C4-2B (cell line): ENCODE measurements around the gene PTPRT.

Source experiments
- H3K27ac ChIP-seq: fragments of 450-650 bp; 2 replicates; pipeline ENCODE4 v1.5.1; 2017
- ZFX ChIP-seq: fragments of 450-650 bp; IDR thresholded peaks from 2 replicates; pipeline ENCODE4 v1.6.1; 2017
- TF ChIP-seq, protein P1 (sequence below): fragments of 450-650 bp; conservative IDR thresholded peaks from 2 replicates; pipeline ENCODE4 v1.5.1; 2017; ENCODE audit warnings: mild to moderate bottlenecking

PTPRT gene

DNA sequence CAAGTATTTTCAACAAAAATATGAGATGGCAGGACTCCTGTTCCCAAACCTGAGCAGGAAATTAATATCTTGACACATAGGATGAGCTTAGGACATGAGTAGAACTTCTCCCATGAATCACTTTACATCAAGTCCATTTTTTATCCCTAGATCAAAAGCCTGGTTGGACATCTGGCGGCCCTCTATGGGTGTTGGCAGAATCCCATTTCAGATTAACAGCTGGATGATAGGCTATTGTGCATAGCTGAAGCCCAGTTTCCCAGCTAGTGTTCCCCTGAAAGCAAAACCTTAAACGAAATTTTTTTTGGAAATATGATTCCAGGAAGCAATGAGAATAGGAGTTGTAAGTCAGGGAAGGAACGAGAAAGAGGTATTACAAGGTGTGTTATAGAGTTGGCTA is 1122.1 kb downstream of the PTPRT start:
- TF ChIP-seq, protein P1, sequence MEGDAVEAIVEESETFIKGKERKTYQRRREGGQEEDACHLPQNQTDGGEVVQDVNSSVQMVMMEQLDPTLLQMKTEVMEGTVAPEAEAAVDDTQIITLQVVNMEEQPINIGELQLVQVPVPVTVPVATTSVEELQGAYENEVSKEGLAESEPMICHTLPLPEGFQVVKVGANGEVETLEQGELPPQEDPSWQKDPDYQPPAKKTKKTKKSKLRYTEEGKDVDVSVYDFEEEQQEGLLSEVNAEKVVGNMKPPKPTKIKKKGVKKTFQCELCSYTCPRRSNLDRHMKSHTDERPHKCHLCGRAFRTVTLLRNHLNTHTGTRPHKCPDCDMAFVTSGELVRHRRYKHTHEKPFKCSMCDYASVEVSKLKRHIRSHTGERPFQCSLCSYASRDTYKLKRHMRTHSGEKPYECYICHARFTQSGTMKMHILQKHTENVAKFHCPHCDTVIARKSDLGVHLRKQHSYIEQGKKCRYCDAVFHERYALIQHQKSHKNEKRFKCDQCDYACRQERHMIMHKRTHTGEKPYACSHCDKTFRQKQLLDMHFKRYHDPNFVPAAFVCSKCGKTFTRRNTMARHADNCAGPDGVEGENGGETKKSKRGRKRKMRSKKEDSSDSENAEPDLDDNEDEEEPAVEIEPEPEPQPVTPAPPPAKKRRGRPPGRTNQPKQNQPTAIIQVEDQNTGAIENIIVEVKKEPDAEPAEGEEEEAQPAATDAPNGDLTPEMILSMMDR = no peak
- H3K27ac ChIP-seq = no peak overlapping the region

DNA sequence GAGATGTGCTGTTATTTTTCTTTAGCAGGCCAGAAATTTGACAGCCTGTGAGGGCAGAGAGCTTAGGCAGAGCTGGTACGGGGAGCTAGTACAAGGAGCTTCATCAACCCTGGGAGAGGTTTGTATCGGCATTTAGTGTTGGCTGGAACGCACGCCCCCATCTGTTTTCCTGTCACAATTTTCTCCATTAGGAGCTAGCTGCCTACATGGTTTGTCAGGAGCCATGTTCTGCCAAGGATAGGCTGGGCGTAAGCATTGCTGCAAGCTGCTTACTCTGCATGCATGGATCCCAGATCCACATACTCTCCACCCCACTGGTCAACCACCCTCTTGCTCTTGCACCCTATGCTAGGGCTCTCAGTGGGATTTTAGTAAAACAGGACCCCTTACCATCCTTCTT is 1122.5 kb downstream of the PTPRT start:
- no peak overlapping the region for H3K27ac ChIP-seq
- TF ChIP-seq, protein P1 = no peak
- TF ChIP-seq ZFX = no peak

DNA sequence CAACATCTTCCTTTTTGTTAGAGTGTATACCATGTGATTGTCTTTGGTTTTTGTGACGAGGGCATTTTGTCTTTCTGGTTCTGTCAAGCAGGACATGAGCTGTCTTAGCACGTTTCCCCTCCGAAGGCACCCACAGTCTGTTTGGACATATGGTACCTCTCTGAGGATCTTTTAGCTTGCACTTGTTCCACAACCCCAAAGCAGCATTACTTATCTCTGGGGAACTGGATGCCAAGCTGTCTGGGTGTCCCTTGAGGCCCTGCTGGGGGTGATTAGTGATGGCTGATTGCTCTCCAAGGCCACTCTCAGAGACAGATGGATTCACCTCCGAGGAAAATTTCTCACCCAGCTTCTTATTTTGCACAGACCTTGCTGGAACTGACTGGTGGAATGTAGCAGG is 1126.6 kb downstream of the PTPRT start:
- no peak for TF ChIP-seq ZFX
- TF ChIP-seq, protein P1 = no peak
- H3K27ac ChIP-seq = no peak overlapping the region

DNA sequence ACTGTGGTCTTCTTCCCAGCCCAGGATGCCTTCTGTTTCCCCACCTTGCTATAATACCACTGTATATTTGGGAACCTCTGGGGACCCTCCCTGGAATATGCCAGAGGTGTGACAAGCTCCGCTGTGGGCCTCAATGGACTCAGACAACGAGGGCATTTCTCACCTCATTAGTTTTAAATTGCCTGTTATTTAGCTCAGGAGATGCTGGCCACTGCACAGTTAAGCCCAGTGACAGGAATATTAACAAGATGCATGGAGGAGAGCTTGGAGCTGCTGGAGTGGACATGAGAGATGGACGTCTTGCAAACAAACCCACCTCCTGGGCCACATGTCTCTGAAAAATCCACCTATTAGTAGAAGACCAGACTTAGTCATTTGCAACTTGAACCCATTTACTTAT is 1136.4 kb downstream of the PTPRT start:
- TF ChIP-seq, protein P1 = no peak
- no peak for TF ChIP-seq ZFX
- no peak overlapping the region for H3K27ac ChIP-seq

DNA sequence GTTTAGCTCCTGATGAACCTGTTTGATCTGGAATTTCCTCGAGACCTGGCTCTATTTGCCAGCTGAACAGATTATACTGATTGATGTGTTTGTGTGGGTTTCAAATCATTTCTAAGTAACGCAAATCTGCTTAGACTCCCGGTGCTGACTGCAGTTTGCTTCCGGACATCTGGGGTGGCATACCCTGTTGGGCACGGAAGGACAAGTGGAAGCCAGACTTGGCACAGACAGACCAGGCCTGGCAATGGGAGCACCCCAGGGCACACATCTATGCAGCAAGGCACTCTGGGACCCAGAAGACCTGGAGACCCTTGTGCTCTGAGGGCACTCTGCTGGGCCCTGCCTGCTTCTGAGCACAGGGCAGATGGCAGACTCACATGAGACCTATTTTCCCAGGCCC is 1137.8 kb downstream of the PTPRT start:
- no peak overlapping the region for H3K27ac ChIP-seq
- no peak for TF ChIP-seq ZFX
- TF ChIP-seq, protein P1 = no peak

DNA sequence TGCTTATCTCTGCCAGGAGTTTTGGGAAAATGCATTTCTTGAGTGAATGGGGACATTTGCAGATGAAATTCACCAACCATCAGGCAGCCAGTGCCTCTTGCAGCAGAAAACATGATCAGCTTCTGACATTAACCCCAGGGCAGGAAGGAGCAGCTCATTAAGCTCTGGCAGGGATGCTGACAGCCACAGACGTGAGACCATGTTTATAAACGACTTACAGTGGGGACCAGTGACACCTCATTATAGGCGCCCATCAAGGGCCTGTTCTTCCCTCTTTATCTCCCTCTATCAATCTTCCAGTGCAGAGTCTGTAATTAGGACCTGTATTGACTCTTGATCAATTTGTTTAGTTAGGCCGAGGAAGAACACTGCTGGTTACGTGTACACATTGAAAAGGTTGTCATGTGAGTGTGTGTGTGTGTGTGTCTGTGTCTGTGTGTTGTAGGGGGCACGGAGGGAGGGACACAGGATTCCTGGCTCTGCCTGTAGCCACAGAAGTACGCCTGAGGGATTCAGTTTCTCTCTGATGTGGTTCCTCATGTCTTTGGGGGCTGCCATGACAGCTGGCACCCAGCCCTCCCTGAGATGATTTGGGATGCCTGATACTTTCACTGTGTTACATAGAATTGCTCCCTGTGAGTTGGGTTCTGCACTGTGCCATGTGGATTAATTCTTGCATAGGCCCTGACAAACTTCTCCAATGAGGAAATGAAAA is 1143.2 kb downstream of the PTPRT start:
- TF ChIP-seq, protein P1 = no peak
- TF ChIP-seq ZFX = no peak
- no peak overlapping the region for H3K27ac ChIP-seq

DNA sequence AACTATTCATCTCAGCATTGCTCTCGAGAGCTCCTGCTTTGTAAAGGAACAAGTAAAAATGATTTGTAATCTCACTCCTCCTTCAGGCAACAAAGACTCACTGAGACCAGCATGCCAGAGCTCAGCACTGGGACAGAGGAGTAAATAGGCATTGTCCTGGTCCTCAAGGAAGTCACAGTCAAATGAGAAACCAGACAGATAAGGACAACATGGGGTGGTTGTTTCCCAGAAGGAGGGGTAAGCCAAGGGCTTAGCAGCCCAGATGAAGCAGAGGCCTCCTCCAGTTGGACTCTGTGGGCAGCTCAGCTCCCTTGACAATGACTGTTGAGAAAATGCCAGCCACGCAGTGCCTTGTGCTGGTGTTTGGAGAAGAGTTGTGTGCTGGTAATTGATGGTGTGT is 1145.8 kb downstream of the PTPRT start:
- TF ChIP-seq ZFX = no peak
- TF ChIP-seq, protein P1 = no peak
- no peak overlapping the region for H3K27ac ChIP-seq
